ENCODE results near the gene CELF1.
"Not testable (repeated sequence)": the region's sequence is repeated elsewhere in the genome, so short reads cannot be mapped to it uniquely, and the experiment has no call there.

CELF1 gene

GRCh38 chr11:47573321-47573720, 20.4 kb upstream of the CELF1 start:
- no peak for DNase-seq (ENCODE audit: low spot score)

DNA sequence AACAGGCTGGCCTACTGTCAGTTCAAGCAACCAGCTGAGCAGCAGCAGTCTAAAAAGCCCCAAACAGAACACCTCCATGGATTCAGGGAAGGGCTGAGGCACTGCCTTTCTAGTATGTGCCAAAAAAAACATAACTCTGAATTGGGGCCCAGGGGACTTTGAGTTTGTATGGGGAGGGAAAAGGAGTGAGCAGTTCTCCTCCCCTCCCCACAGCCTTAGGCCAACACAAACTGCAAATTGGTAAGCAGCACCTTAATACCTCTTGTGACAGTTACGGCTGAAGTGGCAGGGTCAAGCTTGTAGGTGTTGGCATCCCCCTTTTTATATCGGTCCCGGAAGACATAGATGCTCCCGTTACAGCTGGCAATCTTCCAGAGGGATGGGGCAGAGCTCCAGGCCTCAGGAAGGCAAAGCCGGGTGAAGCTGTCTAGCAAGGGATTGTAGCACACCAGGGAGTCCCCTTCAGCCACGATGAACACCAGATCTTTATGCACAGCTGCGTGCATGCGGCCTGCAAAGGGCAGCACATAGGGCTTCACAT, 19.9 kb upstream of the CELF1 start:
- no peak for DNase-seq (ENCODE audit: low spot score)

DNA sequence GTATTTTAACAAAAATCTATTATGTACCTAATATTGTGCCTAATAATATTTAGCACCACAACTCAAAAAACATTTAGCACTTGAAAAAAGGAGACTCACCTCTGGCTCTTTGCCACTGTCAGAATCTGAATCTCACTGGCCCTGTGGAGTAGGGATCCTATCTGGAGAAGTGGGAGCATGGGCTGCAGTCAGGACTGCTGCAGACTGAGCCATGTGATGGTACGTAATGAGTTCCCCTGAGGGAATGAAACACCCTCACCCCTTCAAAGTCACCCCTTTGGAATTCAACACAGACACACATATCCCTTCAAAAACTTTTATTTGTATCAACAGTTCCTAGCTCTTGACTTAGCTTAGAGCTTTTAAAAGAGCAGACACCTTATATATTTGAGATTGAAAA, 19.0 kb upstream of the CELF1 start:
- DNase-seq (ENCODE audit: low spot score): no peak

- no peak for DNase-seq (ENCODE audit: low spot score)
These were observed 18.4 kb upstream of the CELF1 start for GRCh38 chr11:47571357-47571729.

- DNase-seq (ENCODE audit: low spot score): no peak
These were observed 17.9 kb upstream of the CELF1 start for GRCh38 chr11:47570651-47571356.

GRCh38 chr11:47569646-47570045, 16.7 kb upstream of the CELF1 start:
- no peak for DNase-seq (ENCODE audit: low spot score)

GRCh38 chr11:47566149-47566698, 13.3 kb upstream of the CELF1 start:
- DNase-seq (ENCODE audit: low spot score): no peak

DNA sequence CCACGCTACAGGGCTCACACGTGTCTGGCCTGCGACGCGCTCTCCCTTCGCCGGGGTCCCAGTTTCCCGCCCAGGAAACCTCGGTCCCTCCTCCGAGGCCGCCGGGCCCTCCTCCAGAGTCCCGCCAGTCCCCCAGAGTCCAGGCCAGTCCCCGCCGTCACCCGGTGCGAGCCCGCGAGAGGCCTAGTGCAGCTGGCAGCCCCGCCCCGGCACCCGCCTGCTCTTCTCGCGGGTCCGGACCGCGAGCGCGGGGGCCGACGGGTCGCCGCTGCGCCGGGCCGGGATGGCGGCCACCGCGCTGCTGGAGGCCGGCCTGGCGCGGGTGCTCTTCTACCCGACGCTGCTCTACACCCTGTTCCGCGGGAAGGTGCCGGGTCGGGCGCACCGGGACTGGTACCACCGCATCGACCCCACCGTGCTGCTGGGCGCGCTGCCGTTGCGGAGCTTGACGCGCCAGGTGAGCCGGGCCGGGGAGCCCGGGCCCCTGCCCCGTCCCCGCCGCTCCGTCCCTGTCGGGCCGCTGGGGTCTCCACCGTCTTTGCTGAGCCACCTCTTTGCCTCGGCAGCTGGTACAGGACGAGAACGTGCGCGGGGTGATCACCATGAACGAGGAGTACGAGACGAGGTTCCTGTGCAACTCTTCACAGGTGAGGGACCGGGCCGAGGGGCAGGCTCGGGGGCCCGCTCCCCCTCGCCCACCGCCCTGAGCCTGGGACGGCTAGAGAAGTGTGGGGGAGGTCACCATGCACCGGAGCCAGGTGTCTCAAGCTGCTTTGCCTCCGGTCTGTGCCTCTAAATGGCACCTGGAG, 12.6 kb upstream of the CELF1 start, which contains the start of gene PTPMT1:
Gene PTPMT1, plus strand, starts transcription at position 260 of the 809 bp plus-strand sequence. Its CDS starts 24 bp downstream, at position 284.
- peak; percentile 57 for DNase-seq (ENCODE audit: low spot score)

DNA sequence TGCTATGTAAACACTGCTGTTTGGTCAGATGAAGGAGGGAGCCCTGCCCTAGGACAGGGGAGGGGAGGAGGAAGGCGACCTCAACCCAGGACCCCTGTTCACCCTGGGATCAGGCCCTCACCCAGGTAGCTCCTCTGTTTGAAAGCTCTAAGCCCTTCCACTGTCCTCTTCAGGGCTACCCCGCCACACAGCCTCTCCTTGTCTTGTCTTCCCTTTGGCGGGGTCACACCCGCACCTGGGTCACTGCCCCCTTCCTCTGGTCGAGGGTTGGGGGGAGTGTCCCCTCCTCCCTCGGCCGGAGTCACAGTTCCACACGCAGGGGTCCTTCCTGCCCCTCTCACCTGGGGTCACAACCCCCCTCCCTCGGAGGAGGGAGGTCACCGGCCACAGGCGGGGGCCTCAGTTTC, 12.0 kb upstream of the CELF1 start:
- no peak for DNase-seq (ENCODE audit: low spot score)

DNA sequence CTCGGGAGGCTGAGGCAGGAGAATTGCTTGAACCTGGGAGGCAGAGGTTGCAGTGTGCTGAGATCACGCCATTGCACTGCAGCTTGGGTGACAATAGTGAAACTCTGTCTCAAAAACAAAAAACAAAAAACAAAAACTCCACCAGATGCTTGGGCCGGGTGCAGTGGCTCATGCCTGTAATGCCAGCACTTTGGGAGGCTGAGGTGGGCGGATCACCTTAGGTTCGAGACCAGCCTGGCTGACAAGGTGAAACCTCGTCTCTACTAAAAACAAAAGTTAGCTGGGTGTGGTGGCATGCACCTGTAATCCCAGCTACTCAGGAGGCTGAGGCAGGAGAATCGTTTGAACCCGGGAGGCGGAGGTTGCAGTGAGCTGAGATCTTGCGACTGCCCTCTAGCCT, 11.4 kb upstream of the CELF1 start:
- DNase-seq (ENCODE audit: low spot score): not testable (repeated sequence)

DNA sequence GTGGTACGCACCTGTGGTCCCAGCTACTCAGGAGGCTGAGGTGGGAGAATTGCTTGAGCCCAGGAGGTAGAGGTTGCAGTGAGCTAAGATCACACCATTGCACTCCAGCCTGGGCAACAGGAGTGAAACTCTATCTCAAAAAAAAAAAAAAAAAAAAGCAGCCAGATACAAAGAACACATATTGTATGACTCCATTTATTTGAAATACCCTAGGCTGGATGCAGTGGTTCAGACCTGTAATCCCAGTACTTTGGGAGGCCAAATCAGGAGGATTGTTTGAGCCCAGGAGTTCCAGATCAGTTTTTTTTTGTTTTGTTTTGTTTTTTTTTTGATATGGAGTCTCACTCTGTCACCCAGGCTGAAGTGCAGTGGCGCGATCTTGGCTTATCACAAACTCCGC, 9.5 kb upstream of the CELF1 start:
- DNase-seq (ENCODE audit: low spot score): not testable (repeated sequence)

GRCh38 chr11:47560426-47560825, 7.5 kb upstream of the CELF1 start:
- no peak for DNase-seq (ENCODE audit: low spot score)

DNA sequence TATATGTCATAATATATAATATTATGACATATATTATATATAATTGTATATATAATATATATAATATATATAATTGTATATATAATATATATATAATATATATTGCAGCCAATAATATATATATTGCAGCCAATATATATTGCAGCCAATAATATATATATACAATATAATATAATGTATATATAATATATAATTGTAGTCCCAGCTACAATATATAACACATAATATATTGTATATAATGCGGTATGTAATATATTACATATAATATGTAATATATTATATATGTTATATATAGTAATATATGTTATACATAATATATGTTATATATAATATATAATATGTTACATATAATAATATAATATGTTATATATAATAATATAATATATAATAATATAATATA, 5.8 kb upstream of the CELF1 start:
- no peak for DNase-seq (ENCODE audit: low spot score)

DNA sequence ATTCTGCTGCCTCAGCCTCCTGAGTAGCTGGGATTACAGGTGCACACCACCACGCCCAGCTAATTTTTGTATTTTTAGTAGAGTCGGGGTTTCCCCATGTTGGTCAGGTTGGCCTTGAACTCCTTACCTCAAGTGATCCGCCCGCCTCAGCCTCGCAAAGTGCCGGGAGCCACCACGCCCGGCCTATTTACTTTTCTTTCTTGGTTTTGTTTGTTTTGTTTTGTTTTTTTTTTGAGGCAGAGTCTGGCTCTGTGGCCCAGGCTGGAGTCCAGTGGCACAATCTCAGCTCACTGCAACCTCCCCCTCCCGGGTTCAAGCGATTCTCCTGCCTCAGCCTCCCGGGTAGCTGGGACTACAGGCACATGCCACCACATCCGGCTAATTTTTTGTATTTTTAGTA, 4.1 kb upstream of the CELF1 start:
- DNase-seq (ENCODE audit: low spot score): not testable (repeated sequence)

DNA sequence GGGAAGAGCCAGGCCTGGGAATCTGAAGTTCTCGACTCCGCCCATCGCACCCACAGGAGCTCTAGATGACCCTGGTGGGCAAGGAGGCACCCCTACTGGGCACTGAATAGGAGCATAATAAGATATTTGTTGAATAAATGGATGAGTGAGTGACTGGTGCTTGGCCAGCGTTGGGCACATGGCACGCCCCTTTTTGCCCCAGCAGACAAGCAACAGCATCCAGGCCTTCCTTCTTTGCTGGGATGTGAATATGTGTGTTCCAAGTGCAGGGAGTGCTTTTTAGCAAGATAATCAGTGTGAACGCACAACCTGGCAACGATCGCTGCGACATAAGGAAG, 443 bp upstream of the CELF1 start:
- DNase-seq (ENCODE audit: low spot score): no peak

- no peak for DNase-seq (ENCODE audit: low spot score)
These were observed 821 bp downstream of the CELF1 start for GRCh38 chr11:47552056-47552565.

DNA sequence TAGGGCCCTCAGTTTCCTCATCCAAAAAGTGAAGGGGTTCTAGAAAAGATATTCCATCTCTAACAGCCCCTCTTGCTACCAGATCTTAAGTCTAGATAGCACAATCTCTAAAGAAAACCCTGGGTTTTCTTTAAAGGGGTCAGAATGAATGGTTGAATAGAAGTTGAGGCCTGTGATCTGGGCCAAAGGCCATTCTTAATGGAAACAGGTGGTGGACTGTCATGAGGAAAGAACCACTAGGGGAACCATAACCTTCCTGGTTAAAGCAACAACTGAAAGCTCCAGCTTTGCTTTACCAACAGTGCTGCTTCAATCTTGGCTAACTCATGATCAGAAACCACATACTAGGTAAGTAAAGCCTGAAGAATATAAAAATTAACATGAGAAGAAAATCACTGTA, 1.8 kb downstream of the CELF1 start:
- DNase-seq (ENCODE audit: low spot score): no peak

- DNase-seq (ENCODE audit: low spot score): no peak
These were observed 2.5 kb downstream of the CELF1 start for GRCh38 chr11:47550288-47551047.

GRCh38 chr11:47546274-47546673, 6.7 kb downstream of the CELF1 start:
- not testable (repeated sequence) for DNase-seq (ENCODE audit: low spot score)

GRCh38 chr11:47545298-47545697, 7.6 kb downstream of the CELF1 start:
- DNase-seq (ENCODE audit: low spot score): no peak

GRCh38 chr11:47541070-47541469, 11.9 kb downstream of the CELF1 start:
- DNase-seq (ENCODE audit: low spot score): no peak

DNA sequence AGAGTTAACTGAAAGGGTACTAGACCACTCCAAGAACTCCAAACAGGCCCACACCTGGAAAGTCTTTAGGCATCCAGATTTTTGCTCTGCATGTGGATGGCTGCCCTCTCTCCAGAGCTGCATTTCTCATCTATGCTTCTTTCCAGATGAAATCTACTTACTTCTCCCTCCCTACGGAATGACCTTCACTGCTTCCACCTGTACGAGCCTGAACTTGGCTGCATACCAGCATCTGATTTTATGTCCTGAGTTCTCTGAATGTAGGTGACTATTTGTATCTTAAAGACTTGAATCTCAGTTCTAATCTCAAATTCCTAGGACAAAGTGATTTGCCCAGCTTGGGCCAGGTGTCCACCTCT, 13.3 kb downstream of the CELF1 start:
- no peak for DNase-seq (ENCODE audit: low spot score)
